Measurements from ENCODE around the gene SELP.

Gene SELP

GRCh38 chr1:169624912-169625311, 5.0 kb downstream of the SELP start:
- no peak overlapping the region for H2AFZ ChIP-seq (ENCODE audit: low read depth, low read length)

GRCh38 chr1:169624122-169624521, 5.8 kb downstream of the SELP start:
- H3K79me1 ChIP-seq (replicated peaks; ENCODE audit: low read length, poor library complexity, severe bottlenecking), result no peaks in the 10 kb centered on the region
- H3K9me3 ChIP-seq (ENCODE audit: control insufficient read depth, low read length), result no peaks in the 10 kb centered on the region
- H3K27ac ChIP-seq (ENCODE audit: low read length, poor library complexity, severe bottlenecking), result no peak overlapping the region
- H2BK12ac ChIP-seq (ENCODE audit: low read length in 2 of 2), result no peak overlapping the region
- H3K9ac ChIP-seq (ENCODE audit: low read length), result no peak overlapping the region
- no peak overlapping the region for H2AFZ ChIP-seq (ENCODE audit: low read depth, low read length)
- no peak overlapping the region for H3K4me2 ChIP-seq (ENCODE audit: low read length, poor library complexity, severe bottlenecking)
- no peak overlapping the region for H3K4ac ChIP-seq (ENCODE audit: low read depth in 1 of 2, low read length in 2 of 2)
- H3K23ac ChIP-seq (ENCODE audit: low read length in 2 of 2), result no peak overlapping the region
- H4K91ac ChIP-seq (ENCODE audit: low read length), result no peak overlapping the region
- H3K4me1 ChIP-seq (ENCODE audit: control insufficient read depth, insufficient read depth, low read depth, low read length), result peaks cover 3% of the 10 kb centered on the region
- H3K18ac ChIP-seq (ENCODE audit: low read depth in 1 of 2, low read length in 2 of 2), result no peak overlapping the region
- H2BK5ac ChIP-seq (ENCODE audit: low read depth, low read length, poor library complexity, severe bottlenecking), result no peak overlapping the region
- H2BK120ac ChIP-seq (ENCODE audit: low read depth, low read length), result no peak overlapping the region
- H3K27me3 ChIP-seq (ENCODE audit: control insufficient read depth in 1 of 2, insufficient read depth in 1 of 2, low read length in 2 of 2), result peaks cover 0 to 23% of the 10 kb centered on the region in 2 experiments
- no peak overlapping the region for H4K8ac ChIP-seq (ENCODE audit: low read length)
- H2AK5ac ChIP-seq (ENCODE audit: low read length, severe bottlenecking), result no peak overlapping the region
- no peaks in the 10 kb centered on the region for H3K36me3 ChIP-seq (ENCODE audit: control insufficient read depth in 1 of 2, insufficient read depth in 2 of 2, low read depth in 1 of 2, low read length in 2 of 2)
- H3K4me3 ChIP-seq (ENCODE audit: insufficient read depth in 1 of 2, low read depth in 1 of 2, low read length in 2 of 2), result no peak overlapping the region
- H2BK15ac ChIP-seq (ENCODE audit: low read depth, poor library complexity, severe bottlenecking), result no peak overlapping the region
- no peak overlapping the region for H3K14ac ChIP-seq (ENCODE audit: low read length in 2 of 2)
- no peak for DNase-seq

More at GRCh38 chr1:169624912-169625311, 5.0 kb downstream of the SELP start:
- Histone ChIP-seq H3K4ac (ENCODE audit: low read depth in 1 of 2, low read length in 2 of 2) (no peak overlapping the region), H4K91ac (ENCODE audit: low read length) (no peak overlapping the region), H2BK5ac (ENCODE audit: low read depth, low read length, poor library complexity, severe bottlenecking) (no peak overlapping the region), H3K36me3 (ENCODE audit: control insufficient read depth in 1 of 2, insufficient read depth in 2 of 2, low read depth in 1 of 2, low read length in 2 of 2) (no peaks in the 10 kb centered on the region), H2BK120ac (ENCODE audit: low read depth, low read length) (no peak overlapping the region), H3K4me2 (ENCODE audit: low read length, poor library complexity, severe bottlenecking) (no peak overlapping the region), H3K4me1 (ENCODE audit: control insufficient read depth, insufficient read depth, low read depth, low read length) (peaks cover 3% of the 10 kb centered on the region), H3K14ac (ENCODE audit: low read length in 2 of 2) (no peak overlapping the region), H3K23ac (ENCODE audit: low read length in 2 of 2) (no peak overlapping the region), H2BK12ac (ENCODE audit: low read length in 2 of 2) (no peak overlapping the region), H4K8ac (ENCODE audit: low read length) (no peak overlapping the region), H3K27me3 (ENCODE audit: control insufficient read depth in 1 of 2, insufficient read depth in 1 of 2, low read length in 2 of 2) (peaks cover 0 to 23% of the 10 kb centered on the region in 2 experiments), H3K9ac (ENCODE audit: low read length) (no peak overlapping the region), H3K4me3 (ENCODE audit: insufficient read depth in 1 of 2, low read depth in 1 of 2, low read length in 2 of 2) (no peak overlapping the region), H3K18ac (ENCODE audit: low read depth in 1 of 2, low read length in 2 of 2) (no peak overlapping the region), H3K27ac (ENCODE audit: low read length, poor library complexity, severe bottlenecking) (no peak overlapping the region), H3K79me1 (replicated peaks; ENCODE audit: low read length, poor library complexity, severe bottlenecking) (no peaks in the 10 kb centered on the region), H2BK15ac (ENCODE audit: low read depth, poor library complexity, severe bottlenecking) (no peak overlapping the region), H3K9me3 (ENCODE audit: control insufficient read depth, low read length) (no peaks in the 10 kb centered on the region), H2AK5ac (ENCODE audit: low read length, severe bottlenecking) (no peak overlapping the region)
- no peak for DNase-seq
- 68% methylated on average over 2 of the region's 2 CpGs for WGBS

GRCh38 chr1:169623132-169623926, 6.6 kb downstream of the SELP start:
- H3K27ac ChIP-seq (ENCODE audit: low read length, poor library complexity, severe bottlenecking), result no peak overlapping the region
- H3K4ac ChIP-seq (ENCODE audit: low read depth in 1 of 2, low read length in 2 of 2), result no peak overlapping the region
- no peak overlapping the region for H2AK5ac ChIP-seq (ENCODE audit: low read length, severe bottlenecking)
- H3K4me3 ChIP-seq (ENCODE audit: insufficient read depth in 1 of 2, low read depth in 1 of 2, low read length in 2 of 2), result no peak overlapping the region
- WGBS, result 74% methylated on average over 3 of the region's 6 CpGs
- H2AFZ ChIP-seq (ENCODE audit: low read depth, low read length), result no peak overlapping the region
- no peak for DNase-seq
- H3K9ac ChIP-seq (ENCODE audit: low read length), result no peak overlapping the region
- H2BK15ac ChIP-seq (ENCODE audit: low read depth, poor library complexity, severe bottlenecking), result no peak overlapping the region
- H2BK5ac ChIP-seq (ENCODE audit: low read depth, low read length, poor library complexity, severe bottlenecking), result no peak overlapping the region
- no peak overlapping the region for H3K4me2 ChIP-seq (ENCODE audit: low read length, poor library complexity, severe bottlenecking)
- H3K36me3 ChIP-seq (ENCODE audit: control insufficient read depth in 1 of 2, insufficient read depth in 2 of 2, low read depth in 1 of 2, low read length in 2 of 2), result no peaks in the 10 kb centered on the region
- H4K8ac ChIP-seq (ENCODE audit: low read length), result no peak overlapping the region
- H3K4me1 ChIP-seq (ENCODE audit: control insufficient read depth, insufficient read depth, low read depth, low read length), result peaks cover 3% of the 10 kb centered on the region
- H2BK12ac ChIP-seq (ENCODE audit: low read length in 2 of 2), result no peak overlapping the region
- H3K27me3 ChIP-seq (ENCODE audit: control insufficient read depth in 1 of 2, insufficient read depth in 1 of 2, low read length in 2 of 2), result peaks cover 0 to 23% of the 10 kb centered on the region in 2 experiments
- no peaks in the 10 kb centered on the region for H3K9me3 ChIP-seq (ENCODE audit: control insufficient read depth, low read length)
- H3K18ac ChIP-seq (ENCODE audit: low read depth in 1 of 2, low read length in 2 of 2), result no peak overlapping the region
- no peak overlapping the region for H3K14ac ChIP-seq (ENCODE audit: low read length in 2 of 2)
- H3K79me1 ChIP-seq (replicated peaks; ENCODE audit: low read length, poor library complexity, severe bottlenecking), result no peaks in the 10 kb centered on the region
- H3K23ac ChIP-seq (ENCODE audit: low read length in 2 of 2), result no peak overlapping the region
- no peak overlapping the region for H2BK120ac ChIP-seq (ENCODE audit: low read depth, low read length)
- H4K91ac ChIP-seq (ENCODE audit: low read length), result no peak overlapping the region

GRCh38 chr1:169620565-169620964, 9.4 kb downstream of the SELP start:
- Histone ChIP-seq H3K79me1 (replicated peaks; ENCODE audit: low read length, poor library complexity, severe bottlenecking) (no peaks in the 10 kb centered on the region), H3K9ac (ENCODE audit: low read length) (no peak overlapping the region), H3K14ac (ENCODE audit: low read length in 2 of 2) (peak overlapping the region in 1 of 2 experiments; percentile 55), H4K91ac (ENCODE audit: low read length) (peak overlapping the region; percentile 37), H3K27ac (ENCODE audit: low read length, poor library complexity, severe bottlenecking) (no peak overlapping the region), H3K4me3 (ENCODE audit: insufficient read depth in 1 of 2, low read depth in 1 of 2, low read length in 2 of 2) (no peak overlapping the region), H3K4me2 (ENCODE audit: low read length, poor library complexity, severe bottlenecking) (no peak overlapping the region), H2BK120ac (ENCODE audit: low read depth, low read length) (no peak overlapping the region), H3K27me3 (ENCODE audit: control insufficient read depth in 1 of 2, insufficient read depth in 1 of 2, low read length in 2 of 2) (peaks cover 0 to 43% of the 10 kb centered on the region in 2 experiments), H3K36me3 (ENCODE audit: control insufficient read depth in 1 of 2, insufficient read depth in 2 of 2, low read depth in 1 of 2, low read length in 2 of 2) (no peaks in the 10 kb centered on the region), H3K4ac (ENCODE audit: low read depth in 1 of 2, low read length in 2 of 2) (no peak overlapping the region), H2AK5ac (ENCODE audit: low read length, severe bottlenecking) (no peak overlapping the region), H4K8ac (ENCODE audit: low read length) (no peak overlapping the region), H2BK15ac (ENCODE audit: low read depth, poor library complexity, severe bottlenecking) (no peak overlapping the region), H2BK5ac (ENCODE audit: low read depth, low read length, poor library complexity, severe bottlenecking) (no peak overlapping the region), H3K23ac (ENCODE audit: low read length in 2 of 2) (no peak overlapping the region), H3K9me3 (ENCODE audit: control insufficient read depth, low read length) (no peaks in the 10 kb centered on the region), H3K4me1 (ENCODE audit: control insufficient read depth, insufficient read depth, low read depth, low read length) (peaks cover 3% of the 10 kb centered on the region), H3K18ac (ENCODE audit: low read depth in 1 of 2, low read length in 2 of 2) (peak overlapping the region in 1 of 2 experiments; percentile 14), H2BK12ac (ENCODE audit: low read length in 2 of 2) (no peak overlapping the region), H2AFZ (ENCODE audit: low read depth, low read length) (no peak overlapping the region)
- DNase-seq, result no peak
- WGBS, result 95% methylated on average over 8 of the region's 8 CpGs

Measured in mesenchymal stem cell (in vitro differentiated cells and primary cell).